ENCODE results near the gene AHRR. TPM values are rescaled to one million over a fixed set of nuclear protein-coding genes. Genes with fewer than 3 reads are reported as not detected.

Gene AHRR
- total and polyA plus RNA-seq, 9 of the 15 experiments (the other 6 are each of a cell fraction or from before 2014, with no cell fraction given): 0.06 to 1.6 (median 0.75) TPM; not detected in 1

DNA sequence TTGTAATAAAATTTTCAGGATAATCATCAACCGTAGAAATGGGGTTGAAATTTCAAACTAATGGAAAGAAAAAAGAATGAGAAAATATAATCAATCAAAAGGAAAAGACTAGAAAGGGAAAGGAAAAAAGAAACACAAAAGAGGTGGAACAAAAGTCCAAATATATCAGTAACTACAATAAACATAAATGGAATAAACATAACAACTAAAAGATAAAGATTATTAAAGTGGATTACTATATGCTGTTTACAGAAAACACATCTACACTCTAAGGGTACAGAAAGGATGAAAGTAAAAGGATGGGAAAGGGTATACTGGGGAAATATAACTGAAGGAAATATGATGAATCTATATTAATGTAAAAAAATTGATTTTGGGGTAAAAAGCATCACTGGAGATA, 43.0 kb downstream of the AHRR start:
- Histone ChIP-seq H4K20me1 (replicated peaks; ENCODE audit: control insufficient read depth, insufficient read depth, low read length) (peaks cover 13% of the 10 kb centered on the region), H3K27ac (ENCODE audit: extremely low read depth, low read depth, low read length) (no peak overlapping the region), H2AFZ (ENCODE audit: low read depth, low read length) (no peak overlapping the region), H3K9me3 (replicated peaks; ENCODE audit: control insufficient read depth, insufficient read depth, low read depth, low read length) (no peaks in the 10 kb centered on the region), H3K4me2 (ENCODE audit: insufficient read depth, low read length) (no peak overlapping the region), H3K79me2 (ENCODE audit: control insufficient read depth, insufficient read depth, low read length) (no peaks in the 10 kb centered on the region), H3K4me1 (replicated peaks in 1 of 2; ENCODE audit: control insufficient read depth in 2 of 2, insufficient read depth in 2 of 2, low read length in 2 of 2) (no peaks in the 10 kb centered on the region; a peak in 1 of 5 replicates), H3K9me1 (ENCODE audit: control insufficient read depth, insufficient read depth, low read length) (no peaks in the 10 kb centered on the region), H3K36me3 (ENCODE audit: control insufficient read depth, insufficient read depth, low read length) (no peaks in the 10 kb centered on the region), H3K9ac (ENCODE audit: insufficient read depth in 1 of 2, low read depth in 2 of 2, low read length in 2 of 2) (no peak overlapping the region), H3K27me3 (ENCODE audit: control insufficient read depth in 2 of 2, insufficient read depth in 2 of 2, low read length in 2 of 2) (peaks cover 30 to 39% of the 10 kb centered on the region in 2 experiments; a peak in 4 of 5 replicates), H3K4me3 (no peak overlapping the region)
- 0% methylated on average over 1 of the region's 1 CpG for WGBS (ENCODE audit: insufficient coverage, low coverage, missing lambda C conversion rate)
- in situ Hi-C loops (cut with MboI): no loop called here
- ATAC-seq: no peak
- ChIA-PET CTCF (ENCODE audit: low intra/inter-chr PET ratio) (no interaction called here), POLR2A (interaction anchor here (1.3 kb wide), 1 partner anchor 14 kb away, joined by 6 read pairs; no protein-coding TSS in a partner anchor)
- intact Hi-C loops (cut with micrococcal nuclease): no loop called here
- BruUV-seq (replicated peaks): no TSS peak
- TF ChIP-seq ZNF354B (CRISPR knock-in tag; IDR thresholded peaks at IDR 0.05) (peak; percentile 66; the same call in 1 of the 2 replicates), ZNF324 (CRISPR knock-in tag; IDR thresholded peaks at IDR 0.05) (no peak), ZNF507 (tag; conservative IDR thresholded peaks at IDR 0.05) (peak; percentile 99), NR3C1 (CRISPR knock-in tag; IDR thresholded peaks at IDR 0.05) (no peak)
- no peak for DNase-seq (ENCODE audit: extremely low read depth in 1 of 4, low spot score in 3 of 4)
- peak; percentile 23 for FAIRE-seq

DNA sequence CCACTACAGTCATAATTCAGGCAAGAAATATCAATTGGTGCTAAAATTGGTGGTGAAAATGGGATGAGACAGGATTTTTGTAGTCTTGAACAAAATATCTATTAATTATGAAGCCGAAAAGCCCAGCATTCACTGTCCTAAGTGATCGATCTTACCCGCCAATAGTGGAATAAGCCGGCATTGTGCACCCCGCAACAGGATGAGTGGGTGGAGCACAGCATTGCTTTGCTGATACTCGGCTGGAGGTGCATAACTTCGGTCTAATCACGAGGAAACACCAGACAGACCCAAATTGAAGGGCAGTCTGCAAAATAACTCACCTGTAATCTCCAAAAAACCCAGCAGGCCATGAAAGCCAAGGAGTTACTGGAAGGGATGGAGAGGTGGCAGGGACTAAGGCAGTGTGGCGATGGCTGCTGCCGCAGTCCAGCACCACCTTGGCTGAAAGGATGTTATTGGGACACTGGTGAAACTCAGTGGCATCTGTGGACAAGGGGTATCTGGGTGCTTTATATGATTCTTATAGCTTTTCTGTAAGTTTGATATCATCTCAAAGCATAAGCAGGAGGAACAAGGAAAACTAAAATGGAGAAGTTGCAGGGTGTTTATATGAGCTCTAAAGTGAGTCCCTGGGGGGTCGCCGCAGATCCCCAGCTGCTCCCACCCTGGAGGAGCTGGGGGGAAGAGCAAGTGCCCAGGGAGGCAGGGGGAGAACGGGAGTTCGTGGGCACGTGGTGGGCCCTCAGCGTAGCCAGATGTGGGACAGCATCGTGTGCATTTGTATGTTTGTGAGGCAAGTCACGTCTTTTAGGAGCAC, 45.2 kb downstream of the AHRR start:
- H3K79me2 ChIP-seq (ENCODE audit: control insufficient read depth, insufficient read depth, low read length): no peaks in the 10 kb centered on the region
- H3K9me1 ChIP-seq (ENCODE audit: control insufficient read depth, insufficient read depth, low read length): no peaks in the 10 kb centered on the region
- H3K9ac ChIP-seq (ENCODE audit: insufficient read depth in 1 of 2, low read depth in 2 of 2, low read length in 2 of 2): no peak overlapping the region
- no peaks in the 10 kb centered on the region for H3K9me3 ChIP-seq (replicated peaks; ENCODE audit: control insufficient read depth, insufficient read depth, low read depth, low read length)
- no peak overlapping the region for H3K27ac ChIP-seq (ENCODE audit: extremely low read depth, low read depth, low read length)
- no peak overlapping the region for H3K4me3 ChIP-seq
- no peaks in the 10 kb centered on the region for H3K36me3 ChIP-seq (ENCODE audit: control insufficient read depth, insufficient read depth, low read length)
- no TSS peak for BruUV-seq (replicated peaks)
- ChIA-PET POLR2A (interaction anchor here (0.6 kb wide), 1 partner anchor 15 kb away, joined by 3 read pairs; no protein-coding TSS in a partner anchor), CTCF (ENCODE audit: low intra/inter-chr PET ratio) (no interaction called here)
- ATAC-seq: no peak
- H3K4me1 ChIP-seq (replicated peaks in 1 of 2; ENCODE audit: control insufficient read depth in 2 of 2, insufficient read depth in 2 of 2, low read length in 2 of 2): no peaks in the 10 kb centered on the region; a peak in 1 of 5 replicates
- peaks cover 45 to 53% of the 10 kb centered on the region in 2 experiments; a peak in 4 of 5 replicates for H3K27me3 ChIP-seq (ENCODE audit: control insufficient read depth in 2 of 2, insufficient read depth in 2 of 2, low read length in 2 of 2)
- 6% methylated on average over 18 of the region's 18 CpGs for WGBS (ENCODE audit: insufficient coverage, low coverage, missing lambda C conversion rate)
- H3K4me2 ChIP-seq (ENCODE audit: insufficient read depth, low read length): no peak overlapping the region
- H4K20me1 ChIP-seq (replicated peaks; ENCODE audit: control insufficient read depth, insufficient read depth, low read length): peaks cover 30% of the 10 kb centered on the region
- H2AFZ ChIP-seq (ENCODE audit: low read depth, low read length): no peak overlapping the region
- intact Hi-C loops (cut with micrococcal nuclease): no loop called here
- no peak for DNase-seq (ENCODE audit: extremely low read depth in 1 of 4, low spot score in 3 of 4)
- no peak for FAIRE-seq
- in situ Hi-C loops (cut with MboI): no loop called here
- TF ChIP-seq, protein P1, sequence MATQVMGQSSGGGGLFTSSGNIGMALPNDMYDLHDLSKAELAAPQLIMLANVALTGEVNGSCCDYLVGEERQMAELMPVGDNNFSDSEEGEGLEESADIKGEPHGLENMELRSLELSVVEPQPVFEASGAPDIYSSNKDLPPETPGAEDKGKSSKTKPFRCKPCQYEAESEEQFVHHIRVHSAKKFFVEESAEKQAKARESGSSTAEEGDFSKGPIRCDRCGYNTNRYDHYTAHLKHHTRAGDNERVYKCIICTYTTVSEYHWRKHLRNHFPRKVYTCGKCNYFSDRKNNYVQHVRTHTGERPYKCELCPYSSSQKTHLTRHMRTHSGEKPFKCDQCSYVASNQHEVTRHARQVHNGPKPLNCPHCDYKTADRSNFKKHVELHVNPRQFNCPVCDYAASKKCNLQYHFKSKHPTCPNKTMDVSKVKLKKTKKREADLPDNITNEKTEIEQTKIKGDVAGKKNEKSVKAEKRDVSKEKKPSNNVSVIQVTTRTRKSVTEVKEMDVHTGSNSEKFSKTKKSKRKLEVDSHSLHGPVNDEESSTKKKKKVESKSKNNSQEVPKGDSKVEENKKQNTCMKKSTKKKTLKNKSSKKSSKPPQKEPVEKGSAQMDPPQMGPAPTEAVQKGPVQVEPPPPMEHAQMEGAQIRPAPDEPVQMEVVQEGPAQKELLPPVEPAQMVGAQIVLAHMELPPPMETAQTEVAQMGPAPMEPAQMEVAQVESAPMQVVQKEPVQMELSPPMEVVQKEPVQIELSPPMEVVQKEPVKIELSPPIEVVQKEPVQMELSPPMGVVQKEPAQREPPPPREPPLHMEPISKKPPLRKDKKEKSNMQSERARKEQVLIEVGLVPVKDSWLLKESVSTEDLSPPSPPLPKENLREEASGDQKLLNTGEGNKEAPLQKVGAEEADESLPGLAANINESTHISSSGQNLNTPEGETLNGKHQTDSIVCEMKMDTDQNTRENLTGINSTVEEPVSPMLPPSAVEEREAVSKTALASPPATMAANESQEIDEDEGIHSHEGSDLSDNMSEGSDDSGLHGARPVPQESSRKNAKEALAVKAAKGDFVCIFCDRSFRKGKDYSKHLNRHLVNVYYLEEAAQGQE (IDR thresholded peaks at IDR 0.05; ENCODE audit: borderline replicate concordance): peak; percentile 6; the same call in 1 of the 2 replicates
- TF ChIP-seq, protein P1 (CRISPR knock-in tag; IDR thresholded peaks at IDR 0.05; ENCODE audit: low read depth): no peak
